ENCODE measurements around the gene GREB1.

The GREB1 gene

DNA sequence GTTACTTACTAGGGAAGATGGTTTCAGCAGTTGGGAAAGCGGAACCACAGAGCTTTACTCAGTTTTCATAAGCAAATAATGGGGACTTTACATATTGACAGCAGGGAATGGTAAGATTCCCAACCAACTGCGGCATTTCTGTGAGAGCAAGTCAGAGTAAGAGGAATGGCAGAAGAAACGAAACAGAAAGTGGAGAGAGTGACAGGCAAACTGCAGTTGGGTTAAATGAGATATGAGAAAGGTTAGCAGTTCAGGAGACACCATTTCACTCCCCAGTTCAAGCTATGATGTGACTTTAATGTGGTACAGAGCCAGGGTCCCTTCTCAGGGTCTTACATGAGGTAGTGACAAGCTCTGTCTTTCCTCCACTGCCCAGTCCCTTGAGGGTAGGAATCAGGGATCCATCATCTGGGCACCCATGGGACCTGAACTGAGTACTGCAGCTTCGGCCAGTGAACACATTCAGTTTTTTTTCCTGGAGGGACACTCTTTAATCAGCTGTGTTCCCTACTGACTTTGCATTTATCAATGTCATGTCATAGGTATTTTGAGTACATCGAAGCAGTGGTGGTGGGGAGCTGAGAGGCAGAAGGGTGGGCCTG, 33.0 kb upstream of the GREB1 start:
- DNase-seq, result no peak
- H2AFZ ChIP-seq (ENCODE audit: low read depth, low read length), result no peak overlapping the region
- no peak overlapping the region for H4K8ac ChIP-seq (ENCODE audit: low read length)
- peaks cover 6% of the 10 kb centered on the region for H3K9me3 ChIP-seq (ENCODE audit: control insufficient read depth, low read length)
- peak overlapping the region in 1 of 2 experiments; percentile 13 for H2BK12ac ChIP-seq (ENCODE audit: low read length in 2 of 2)
- no peaks in the 10 kb centered on the region for H3K79me1 ChIP-seq (replicated peaks; ENCODE audit: low read length, poor library complexity, severe bottlenecking)
- no peak overlapping the region for H2BK120ac ChIP-seq (ENCODE audit: low read depth, low read length)
- no peak overlapping the region for H3K4ac ChIP-seq (ENCODE audit: low read depth in 1 of 2, low read length in 2 of 2)
- H4K91ac ChIP-seq (ENCODE audit: low read length), result no peak overlapping the region
- H3K4me2 ChIP-seq (ENCODE audit: low read length, poor library complexity, severe bottlenecking), result no peak overlapping the region
- WGBS, result 86% methylated on average over 5 of the region's 5 CpGs
- H2BK15ac ChIP-seq (ENCODE audit: low read depth, poor library complexity, severe bottlenecking), result no peak overlapping the region
- H3K36me3 ChIP-seq (ENCODE audit: control insufficient read depth in 1 of 2, insufficient read depth in 2 of 2, low read depth in 1 of 2, low read length in 2 of 2), result no peaks in the 10 kb centered on the region
- peaks cover 6% of the 10 kb centered on the region for H3K4me1 ChIP-seq (ENCODE audit: control insufficient read depth, insufficient read depth, low read depth, low read length)
- no peak overlapping the region for H2BK5ac ChIP-seq (ENCODE audit: low read depth, low read length, poor library complexity, severe bottlenecking)
- no peak overlapping the region for H3K18ac ChIP-seq (ENCODE audit: low read depth in 1 of 2, low read length in 2 of 2)
- H2AK5ac ChIP-seq (ENCODE audit: low read length, severe bottlenecking), result no peak overlapping the region
- no peak overlapping the region for H3K9ac ChIP-seq (ENCODE audit: low read length)
- H3K27me3 ChIP-seq (ENCODE audit: control insufficient read depth in 1 of 2, insufficient read depth in 1 of 2, low read length in 2 of 2), result peaks cover 7 to 8% of the 10 kb centered on the region in 2 experiments
- peak overlapping the region in 1 of 2 experiments; percentile 51 for H3K14ac ChIP-seq (ENCODE audit: low read length in 2 of 2)
- H3K27ac ChIP-seq (ENCODE audit: low read length, poor library complexity, severe bottlenecking), result no peak overlapping the region
- no peak overlapping the region for H3K4me3 ChIP-seq (ENCODE audit: insufficient read depth in 1 of 2, low read depth in 1 of 2, low read length in 2 of 2)
- no peak overlapping the region for H3K23ac ChIP-seq (ENCODE audit: low read length in 2 of 2)

DNA sequence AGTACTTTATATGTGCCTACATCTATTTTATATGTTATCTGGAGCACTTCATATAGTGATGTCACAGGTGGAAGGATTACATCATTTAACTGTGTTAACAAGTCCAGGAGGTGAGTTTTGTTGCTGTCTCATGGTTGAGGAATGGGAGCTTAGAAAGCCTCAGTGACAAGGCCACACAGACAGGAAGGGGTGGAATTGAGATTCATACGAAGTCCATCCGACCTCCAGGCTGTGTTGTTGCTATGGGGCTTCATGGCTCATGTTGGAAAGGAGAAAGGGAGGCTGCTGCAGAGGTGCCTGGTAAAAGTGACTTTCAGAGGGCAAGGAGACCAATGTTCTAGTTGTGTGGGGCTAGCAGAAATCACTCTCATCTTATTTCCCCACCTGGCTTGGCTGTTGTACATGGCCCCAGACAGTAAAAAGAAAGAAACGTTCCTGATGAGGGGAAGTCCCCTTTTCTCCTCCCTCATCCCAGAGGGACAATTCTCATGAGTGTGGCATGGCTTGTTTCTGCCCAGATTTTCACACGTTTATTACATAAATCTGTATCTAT, 31.0 kb upstream of the GREB1 start:
- H3K18ac ChIP-seq (ENCODE audit: low read depth in 1 of 2, low read length in 2 of 2), result no peak overlapping the region
- no peak overlapping the region for H3K4me2 ChIP-seq (ENCODE audit: low read length, poor library complexity, severe bottlenecking)
- H4K8ac ChIP-seq (ENCODE audit: low read length), result no peak overlapping the region
- no peak overlapping the region for H3K4me3 ChIP-seq (ENCODE audit: insufficient read depth in 1 of 2, low read depth in 1 of 2, low read length in 2 of 2)
- no peak overlapping the region for H3K14ac ChIP-seq (ENCODE audit: low read length in 2 of 2)
- no peak overlapping the region for H3K27ac ChIP-seq (ENCODE audit: low read length, poor library complexity, severe bottlenecking)
- no peak for DNase-seq
- peaks cover 4 to 15% of the 10 kb centered on the region in 2 experiments for H3K27me3 ChIP-seq (ENCODE audit: control insufficient read depth in 1 of 2, insufficient read depth in 1 of 2, low read length in 2 of 2)
- no peaks in the 10 kb centered on the region for H3K36me3 ChIP-seq (ENCODE audit: control insufficient read depth in 1 of 2, insufficient read depth in 2 of 2, low read depth in 1 of 2, low read length in 2 of 2)
- 53% methylated on average over 3 of the region's 4 CpGs for WGBS
- H3K9ac ChIP-seq (ENCODE audit: low read length), result no peak overlapping the region
- no peaks in the 10 kb centered on the region for H3K79me1 ChIP-seq (replicated peaks; ENCODE audit: low read length, poor library complexity, severe bottlenecking)
- H3K23ac ChIP-seq (ENCODE audit: low read length in 2 of 2), result no peak overlapping the region
- H3K4ac ChIP-seq (ENCODE audit: low read depth in 1 of 2, low read length in 2 of 2), result no peak overlapping the region
- H2AFZ ChIP-seq (ENCODE audit: low read depth, low read length), result no peak overlapping the region
- no peak overlapping the region for H2BK12ac ChIP-seq (ENCODE audit: low read length in 2 of 2)
- no peak overlapping the region for H2AK5ac ChIP-seq (ENCODE audit: low read length, severe bottlenecking)
- no peak overlapping the region for H2BK15ac ChIP-seq (ENCODE audit: low read depth, poor library complexity, severe bottlenecking)
- H3K4me1 ChIP-seq (ENCODE audit: control insufficient read depth, insufficient read depth, low read depth, low read length), result peaks cover 6% of the 10 kb centered on the region
- no peak overlapping the region for H2BK120ac ChIP-seq (ENCODE audit: low read depth, low read length)
- no peak overlapping the region for H4K91ac ChIP-seq (ENCODE audit: low read length)
- peaks cover 6% of the 10 kb centered on the region for H3K9me3 ChIP-seq (ENCODE audit: control insufficient read depth, low read length)
- no peak overlapping the region for H2BK5ac ChIP-seq (ENCODE audit: low read depth, low read length, poor library complexity, severe bottlenecking)

DNA sequence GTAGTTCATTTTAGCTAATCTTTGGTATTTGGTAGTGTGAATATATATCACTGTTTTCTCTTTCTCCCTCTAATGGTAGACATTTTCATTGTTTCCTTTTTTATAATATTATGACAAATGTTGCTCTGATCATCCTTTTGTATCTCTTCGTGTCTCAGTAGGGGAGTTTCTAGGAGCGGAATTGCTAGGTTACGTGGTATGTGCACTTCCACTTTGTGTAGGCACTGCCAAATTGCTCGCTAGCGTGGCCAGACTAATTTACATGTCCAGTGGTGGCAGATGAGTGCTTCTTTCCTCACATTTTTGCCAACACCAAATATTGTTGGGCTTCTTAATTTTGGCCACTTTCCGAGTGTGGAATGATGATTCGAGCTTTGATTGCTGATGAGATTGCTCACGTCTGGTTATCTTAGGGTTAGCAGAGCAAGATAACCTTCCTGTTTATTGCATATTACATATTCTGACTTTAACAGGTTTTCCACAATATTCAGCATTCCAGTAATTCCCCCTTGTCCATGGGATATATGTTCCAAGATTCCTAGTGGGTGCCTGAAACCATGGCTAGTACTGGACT, 30.4 kb upstream of the GREB1 start:
- WGBS, result 79% methylated on average over 7 of the region's 8 CpGs
- H3K4me3 ChIP-seq (ENCODE audit: insufficient read depth in 1 of 2, low read depth in 1 of 2, low read length in 2 of 2), result no peak overlapping the region

More for the DNA sequence above, 30.4 kb upstream of the GREB1 start:
- no peak overlapping the region for H3K9ac ChIP-seq (ENCODE audit: low read length)
- H4K91ac ChIP-seq (ENCODE audit: low read length), result no peak overlapping the region
- H3K4ac ChIP-seq (ENCODE audit: low read depth in 1 of 2, low read length in 2 of 2), result no peak overlapping the region
- H2BK5ac ChIP-seq (ENCODE audit: low read depth, low read length, poor library complexity, severe bottlenecking), result no peak overlapping the region
- H3K27me3 ChIP-seq (ENCODE audit: control insufficient read depth in 1 of 2, insufficient read depth in 1 of 2, low read length in 2 of 2), result peaks cover 7 to 17% of the 10 kb centered on the region in 2 experiments
- H3K4me1 ChIP-seq (ENCODE audit: control insufficient read depth, insufficient read depth, low read depth, low read length), result peaks cover 5% of the 10 kb centered on the region
- peaks cover 6% of the 10 kb centered on the region for H3K9me3 ChIP-seq (ENCODE audit: control insufficient read depth, low read length)
- no peak overlapping the region for H3K14ac ChIP-seq (ENCODE audit: low read length in 2 of 2)
- no peak for DNase-seq
- no peak overlapping the region for H3K23ac ChIP-seq (ENCODE audit: low read length in 2 of 2)
- no peaks in the 10 kb centered on the region for H3K79me1 ChIP-seq (replicated peaks; ENCODE audit: low read length, poor library complexity, severe bottlenecking)
- no peak overlapping the region for H3K27ac ChIP-seq (ENCODE audit: low read length, poor library complexity, severe bottlenecking)
- H3K36me3 ChIP-seq (ENCODE audit: control insufficient read depth in 1 of 2, insufficient read depth in 2 of 2, low read depth in 1 of 2, low read length in 2 of 2), result no peaks in the 10 kb centered on the region
- H2BK12ac ChIP-seq (ENCODE audit: low read length in 2 of 2), result no peak overlapping the region
- no peak overlapping the region for H2BK120ac ChIP-seq (ENCODE audit: low read depth, low read length)
- no peak overlapping the region for H2BK15ac ChIP-seq (ENCODE audit: low read depth, poor library complexity, severe bottlenecking)
- H3K4me2 ChIP-seq (ENCODE audit: low read length, poor library complexity, severe bottlenecking), result no peak overlapping the region
- H2AK5ac ChIP-seq (ENCODE audit: low read length, severe bottlenecking), result no peak overlapping the region
- H2AFZ ChIP-seq (ENCODE audit: low read depth, low read length), result no peak overlapping the region
- H4K8ac ChIP-seq (ENCODE audit: low read length), result no peak overlapping the region
- H3K18ac ChIP-seq (ENCODE audit: low read depth in 1 of 2, low read length in 2 of 2), result no peak overlapping the region

Data from mesenchymal stem cell (in vitro differentiated cells and primary cell).